Endothelial cell of umbilical vein (primary cell): Measurements from ENCODE around the gene ASTN1. TPM values are rescaled to one million over a fixed set of nuclear protein-coding genes. Genes with fewer than 3 reads are reported as not detected.

Experiments
- BruUV-seq: library from RNA; stranded (reverse); fragments of 400-500 nt; replicated peaks from 2 replicates; lab custom pipeline; 2021; lab: Mats Ljungman, UMichigan
- CTCF ChIA-PET: fragments of 300-600, 350-600 bp; sonication (Branson Sonifier 250); formaldehyde crosslinking; loops from one replicate; lab custom pipeline; 2021; ENCODE audit warnings: antibody characterized with exemption, inconsistent platforms; lab: Charles Lee
- POLR2A ChIA-PET: fragments of 300-600, 350-600 bp; sonication (Branson Sonifier 250); formaldehyde crosslinking; loops from one replicate; lab custom pipeline; 2021; ENCODE audit warnings: antibody characterized with exemption, inconsistent platforms; lab: Charles Lee
- DNase-seq: peaks from one replicate; pipeline ENCODE4 v3.0.0-alpha.2; 2011; ENCODE audit warnings: low read depth, low spot score
- FAIRE-seq: peaks from 2 replicates; lab custom pipeline; 2011; peaks lifted over from hg19 to GRCh38; lab: Jason Lieb, UNC
- H2AFZ ChIP-seq: 2 replicates; pipeline ENCODE4 v1.6.0; 2012; ENCODE audit warnings: low read depth, low read length, control low read depth, inconsistent platforms
- H3K27ac ChIP-seq: 2 replicates; pipeline ENCODE4 v1.5.1; 2011; ENCODE audit warnings: low read depth, mild to moderate bottlenecking, control low read depth, low read length, moderate library complexity; ENCODE audit not compliant: insufficient read depth
- H3K27me3 ChIP-seq, 2 experiments: 2 replicates each; pipeline versions ENCODE4 v1.6.0 to v1.6.1; 2011; ENCODE audit warnings: low read length in 2 of 2, mixed read lengths in 1 of 2; ENCODE audit not compliant: control insufficient read depth in 2 of 2, insufficient read depth in 2 of 2
- H3K36me3 ChIP-seq, 2 experiments: 2 replicates in 1 of 2; 3 replicates in 1 of 2; pipeline ENCODE4 v1.5.1; 2011; ENCODE audit warnings: low read length in 2 of 2, mild to moderate bottlenecking in 1 of 2, moderate library complexity in 1 of 2; ENCODE audit not compliant: control insufficient read depth in 2 of 2, insufficient read depth in 2 of 2; ENCODE audit errors: extremely low read depth in 1 of 2
- H3K4me1 ChIP-seq: 3 replicates; pipeline ENCODE4 v1.5.1; 2011; ENCODE audit warnings: mild to moderate bottlenecking, low read length; ENCODE audit not compliant: control insufficient read depth, insufficient read depth; ENCODE audit errors: extremely low read depth
- H3K4me2 ChIP-seq: 2 replicates; pipeline ENCODE4 v1.6.1; 2011; ENCODE audit warnings: low read length, control low read depth, mixed read lengths; ENCODE audit not compliant: insufficient read depth
- H3K4me3 ChIP-seq, 3 experiments: fragments of 200-600 bp in 1 of 3; sonication (generic), shearing (Covaris generic) in 1 of 3; replicated peaks in 1 of 3; 2 replicates each; pipeline ENCODE4 v1.5.1; 2011 to 2016; ENCODE audit warnings: control low read depth in 3 of 3, low read length in 3 of 3, mild to moderate bottlenecking in 2 of 3, inconsistent platforms in 1 of 3, low read depth in 1 of 3, moderate library complexity in 1 of 3; ENCODE audit not compliant: insufficient read depth in 1 of 3
- H3K79me2 ChIP-seq: 2 replicates; pipeline ENCODE4 v1.6.0; 2012; ENCODE audit warnings: low read length, inconsistent platforms; ENCODE audit not compliant: control insufficient read depth, insufficient read depth
- H3K9ac ChIP-seq: replicated peaks from 2 replicates; pipeline ENCODE3; 2011; ENCODE audit warnings: low read length, control low read depth; ENCODE audit not compliant: insufficient read depth; ENCODE audit errors: extremely low read depth
- H3K9me1 ChIP-seq: replicated peaks from 3 replicates; pipeline ENCODE4 v1.6.0; 2011; ENCODE audit warnings: mild to moderate bottlenecking, low read length; ENCODE audit not compliant: control insufficient read depth, insufficient read depth; ENCODE audit errors: extremely low read depth
- H3K9me3 ChIP-seq: replicated peaks from 2 replicates; pipeline ENCODE4 v1.5.1; 2012; ENCODE audit warnings: low read length, inconsistent platforms; ENCODE audit not compliant: control insufficient read depth, insufficient read depth
- H4K20me1 ChIP-seq: replicated peaks from 2 replicates; pipeline ENCODE3; 2011; ENCODE audit warnings: mild to moderate bottlenecking, low read length; ENCODE audit not compliant: control insufficient read depth, insufficient read depth; ENCODE audit errors: extremely low read depth
- CTCF ChIP-seq, 2 donors: IDR thresholded peaks; 1 replicate in 1 of 2; 2 replicates in 1 of 2; pipeline ENCODE4 v1.5.1; 2011; ENCODE audit warnings: low read length in 2 of 2, mild to moderate bottlenecking in 2 of 2, moderate library complexity in 2 of 2, control low read depth in 1 of 2, inconsistent platforms in 1 of 2, low read depth in 1 of 2; ENCODE audit not compliant: insufficient read depth in 1 of 2; ENCODE audit errors: extremely low read depth in 1 of 2
- EZH2 ChIP-seq: IDR thresholded peaks from 2 replicates; pipeline ENCODE4 v1.6.1; 2012; ENCODE audit warnings: borderline replicate concordance, low read depth, mild to moderate bottlenecking, moderate library complexity, low read length, inconsistent platforms; ENCODE audit not compliant: severe bottlenecking
- FOS ChIP-seq: IDR thresholded peaks from 2 replicates; pipeline ENCODE4 v1.6.1; 2011; ENCODE audit warnings: mild to moderate bottlenecking, low read length, moderate library complexity, borderline replicate concordance; ENCODE audit not compliant: insufficient read depth
- GATA2 ChIP-seq: IDR thresholded peaks from 2 replicates; pipeline ENCODE4 v1.7.0; 2011; ENCODE audit warnings: low read depth, mild to moderate bottlenecking, moderate library complexity, mixed read lengths, low read length; ENCODE audit not compliant: insufficient read length, insufficient read depth
- JUN ChIP-seq: IDR thresholded peaks from 2 replicates; pipeline ENCODE4 v1.6.1; 2011; ENCODE audit warnings: borderline replicate concordance, low read depth; ENCODE audit not compliant: insufficient read length, insufficient read depth
- MAX ChIP-seq: IDR thresholded peaks from 2 replicates; pipeline ENCODE4 v1.6.1; 2011; ENCODE audit not compliant: insufficient read depth, insufficient read length
- MYC ChIP-seq: IDR thresholded peaks from one replicate; pipeline ENCODE4 v1.6.1; 2011; ENCODE audit warnings: mild to moderate bottlenecking, low read depth, low read length
- POLR2A ChIP-seq: IDR thresholded peaks from 2 replicates; pipeline ENCODE4 v1.6.1; 2012; ENCODE audit warnings: low read depth, mild to moderate bottlenecking, control low read depth, low read length
- POLR2AphosphoS5 ChIP-seq: IDR thresholded peaks from 2 replicates; pipeline ENCODE4 v1.6.1; 2012; ENCODE audit warnings: low read depth, mild to moderate bottlenecking, control low read depth, low read length, moderate library complexity; ENCODE audit not compliant: insufficient read depth
- dilution Hi-C: fragments of 300-500 bp; cut with MboI; formaldehyde crosslinking; loops from one replicate; pipeline ENCODE4 v1.15.0; 2019; ENCODE audit warnings: low sequenced_read_pairs; ENCODE audit not compliant: extremely low pct_ligation_motif_present
- intact Hi-C: fragments of 100-400 bp; cut with micrococcal nuclease; formaldehyde crosslinking; loops from one replicate; pipeline ENCODE4 v1.10.0; 2022
- polyA plus RNA-seq, 4 experiments: library from polyadenylated mRNA; depleted of rRNA in 3 of 4; stranded (reverse) in 3 of 4; unstranded in 1 of 4; fragments of >200 nt; gene quantifications; 2 replicates each; pipeline versions ENCODE4 v1.2.1 to v1.2.3, GENCODE V29; 2011 to 2012; ENCODE audit warnings: missing spikeins in 1 of 4
- total RNA-seq: library from RNA; stranded (reverse); gene quantifications from 2 replicates; pipeline ENCODE4 v1.2.3, GENCODE V29; 2021

The ASTN1 gene
- total and polyA plus RNA-seq, 2 donors (not counting 3 experiments of a cell fraction or from before 2014, with no cell fraction given): 0.04 TPM; not detected in 1

GRCh38 chr1:177142791-177143271 lies 21.7 kb downstream of the ASTN1 start:
- Histone ChIP-seq H3K27ac (no peak overlapping the region), H3K36me3 (no peaks in the 10 kb centered on the region), H3K9me1 (no peaks in the 10 kb centered on the region), H3K79me2 (no peaks in the 10 kb centered on the region), H3K4me1 (no peaks in the 10 kb centered on the region), H2AFZ (no peak overlapping the region), H3K4me2 (no peak overlapping the region), H3K27me3 (no peaks in the 10 kb centered on the region), H4K20me1 (no peaks in the 10 kb centered on the region), H3K9ac (no peak overlapping the region), H3K9me3 (no peaks in the 10 kb centered on the region), H3K4me3 (no peak overlapping the region)
- intact Hi-C loops: no loop called here
- ChIA-PET CTCF (no interaction called here), POLR2A (no interaction called here)
- BruUV-seq: no TSS peak
- TF ChIP-seq JUN (no peak), POLR2AphosphoS5 (no peak), EZH2 (no peak), GATA2 (no peak), FOS (no peak), MYC (no peak), POLR2A (no peak), CTCF (IDR thresholded peaks at IDR 0.05; ENCODE audit: extremely low read depth in 1 of 2, insufficient read depth in 1 of 2, low read depth in 1 of 2, low read length in 2 of 2) (no peak), MAX (no peak)
- DNase-seq (no peak), FAIRE-seq (no peak)
- dilution Hi-C loops: no loop called here
